HL-60 (cell line): ENCODE measurements around the gene TMEM44.

Source experiments
- CTCF ChIP-seq: IDR thresholded peaks from one replicate; pipeline ENCODE4 v1.5.1; 2011; ENCODE audit warnings: low read length, control low read depth, inconsistent platforms; ENCODE audit not compliant: insufficient read depth
- GABPA ChIP-seq: IDR thresholded peaks from 2 replicates; pipeline ENCODE4 v1.6.1; 2012; ENCODE audit warnings: low read depth
- POLR2AphosphoS5 ChIP-seq: IDR thresholded peaks from 2 replicates; pipeline ENCODE4 v1.6.1; 2012; ENCODE audit warnings: low read depth

GRCh38 chr3:194654443-194654842, 21.2 kb upstream of the TMEM44 start:
- TF ChIP-seq CTCF (no peak), POLR2AphosphoS5 (no peak), GABPA (no peak)
